GM12878 (cell line): ENCODE measurements around the gene NKD2.

Experiments used
- CHD4 ChIP-seq: fragments of 200-600 bp; sonication (generic); IDR thresholded peaks from 2 replicates; pipeline ENCODE4 v1.6.1; 2016; ENCODE audit warnings: mild to moderate bottlenecking
- CTCF ChIP-seq, 3 experiments: IDR thresholded peaks in 2 of 3; conservative IDR thresholded peaks in 1 of 3; 2 replicates each; pipeline ENCODE4 v1.5.1; 2011; ENCODE audit warnings: low read depth in 3 of 3, low read length in 3 of 3, mild to moderate bottlenecking in 3 of 3, control low read depth in 2 of 3, moderate library complexity in 2 of 3, inconsistent platforms in 1 of 3, mixed read lengths in 1 of 3; ENCODE audit not compliant: control insufficient read depth in 2 of 3, insufficient read depth in 1 of 3; ENCODE audit errors: extremely low read depth in 1 of 3
- DPF2 ChIP-seq: fragments of 450-650 bp; IDR thresholded peaks from 2 replicates; pipeline ENCODE4 v1.6.1; 2017; ENCODE audit warnings: mild to moderate bottlenecking
- EP300 ChIP-seq, 2 experiments: fragments of 150-350 bp in 1 of 2; IDR thresholded peaks; 2 replicates each; pipeline ENCODE4 v1.6.1; 2011 to 2012; ENCODE audit warnings: low read depth in 2 of 2, low read length in 2 of 2, borderline replicate concordance in 1 of 2, improper control_type of control experiment in 1 of 2, inconsistent platforms in 1 of 2; ENCODE audit not compliant: control insufficient read depth in 1 of 2
- ESRRA ChIP-seq: IDR thresholded peaks from 2 replicates; pipeline ENCODE4 v1.6.1; 2012; ENCODE audit warnings: mild to moderate bottlenecking, low read length, improper control_type of control experiment
- EZH2 ChIP-seq: IDR thresholded peaks from 2 replicates; pipeline ENCODE4 v1.6.1; 2012; ENCODE audit warnings: low read depth, mild to moderate bottlenecking, control low read depth, inconsistent platforms, low read length, borderline replicate concordance; ENCODE audit not compliant: control insufficient read depth
- KAT2A ChIP-seq: conservative IDR thresholded peaks from 2 replicates; pipeline ENCODE4 v1.6.1; 2011; ENCODE audit warnings: low read depth, low read length; ENCODE audit not compliant: control insufficient read depth
- PBX3 ChIP-seq: IDR thresholded peaks from 2 replicates; pipeline ENCODE4 v1.6.1; 2011; ENCODE audit warnings: mild to moderate bottlenecking, low read depth, low read length, moderate library complexity; ENCODE audit not compliant: insufficient replicate concordance
- POLR2A ChIP-seq: IDR thresholded peaks from 2 replicates; pipeline ENCODE4 v1.6.1; 2011; ENCODE audit warnings: low read depth, mild to moderate bottlenecking, low read length
- TF ChIP-seq, protein P1 (sequence below): fragments of 150-350 bp; IDR thresholded peaks from 2 replicates; pipeline ENCODE4 v1.6.1; 2016; ENCODE audit warnings: low read depth, low read length

GRCh38 chr5:1054799-1055775 is 46.5 kb downstream of the NKD2 start:
- TF ChIP-seq EZH2 (no peak), CHD4 (no peak), POLR2A (no peak; the same call in 1 of the 2 replicates), KAT2A (no peak), CTCF (IDR thresholded peaks at IDR 0.05 in 2 of 3, conservative IDR thresholded peaks at IDR 0.05 in 1 of 3; ENCODE audit: control insufficient read depth in 2 of 3, extremely low read depth in 1 of 3, insufficient read depth in 1 of 3, low read depth in 3 of 3, low read length in 3 of 3) (no peak), EP300 (IDR thresholded peaks at IDR 0.05; ENCODE audit: borderline replicate concordance in 1 of 2, control insufficient read depth in 1 of 2, low read depth in 2 of 2, low read length in 2 of 2) (no peak), ESRRA (no peak), DPF2 (no peak), PBX3 (no peak)
- TF ChIP-seq, protein P1, sequence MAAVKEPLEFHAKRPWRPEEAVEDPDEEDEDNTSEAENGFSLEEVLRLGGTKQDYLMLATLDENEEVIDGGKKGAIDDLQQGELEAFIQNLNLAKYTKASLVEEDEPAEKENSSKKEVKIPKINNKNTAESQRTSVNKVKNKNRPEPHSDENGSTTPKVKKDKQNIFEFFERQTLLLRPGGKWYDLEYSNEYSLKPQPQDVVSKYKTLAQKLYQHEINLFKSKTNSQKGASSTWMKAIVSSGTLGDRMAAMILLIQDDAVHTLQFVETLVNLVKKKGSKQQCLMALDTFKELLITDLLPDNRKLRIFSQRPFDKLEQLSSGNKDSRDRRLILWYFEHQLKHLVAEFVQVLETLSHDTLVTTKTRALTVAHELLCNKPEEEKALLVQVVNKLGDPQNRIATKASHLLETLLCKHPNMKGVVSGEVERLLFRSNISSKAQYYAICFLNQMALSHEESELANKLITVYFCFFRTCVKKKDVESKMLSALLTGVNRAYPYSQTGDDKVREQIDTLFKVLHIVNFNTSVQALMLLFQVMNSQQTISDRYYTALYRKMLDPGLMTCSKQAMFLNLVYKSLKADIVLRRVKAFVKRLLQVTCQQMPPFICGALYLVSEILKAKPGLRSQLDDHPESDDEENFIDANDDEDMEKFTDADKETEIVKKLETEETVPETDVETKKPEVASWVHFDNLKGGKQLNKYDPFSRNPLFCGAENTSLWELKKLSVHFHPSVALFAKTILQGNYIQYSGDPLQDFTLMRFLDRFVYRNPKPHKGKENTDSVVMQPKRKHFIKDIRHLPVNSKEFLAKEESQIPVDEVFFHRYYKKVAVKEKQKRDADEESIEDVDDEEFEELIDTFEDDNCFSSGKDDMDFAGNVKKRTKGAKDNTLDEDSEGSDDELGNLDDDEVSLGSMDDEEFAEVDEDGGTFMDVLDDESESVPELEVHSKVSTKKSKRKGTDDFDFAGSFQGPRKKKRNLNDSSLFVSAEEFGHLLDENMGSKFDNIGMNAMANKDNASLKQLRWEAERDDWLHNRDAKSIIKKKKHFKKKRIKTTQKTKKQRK, result no peak
